Gastrocnemius medialis (tissue), 4 donors: Measurements from ENCODE around the gene ADAR.

Source experiments
- CTCF ChIP-seq, 5 experiments: fragments of 450-650 bp in 3 of 5; fragments of 200-600 bp in 2 of 5; sonication (generic) in 2 of 5; IDR thresholded peaks in 4 of 5; conservative IDR thresholded peaks in 1 of 5; 1 replicate in 4 of 5; 2 replicates in 1 of 5; pipeline ENCODE4 v1.5.1; 2016 to 2019; ENCODE audit warnings: antibody characterized with exemption in 5 of 5, mild to moderate bottlenecking in 3 of 5, moderate library complexity in 3 of 5
- POLR2A ChIP-seq, 2 donors: fragments of 450-650 bp; IDR thresholded peaks; one replicate each; pipeline ENCODE4 v1.6.1; 2017; ENCODE audit warnings: antibody characterized with exemption in 2 of 2, mild to moderate bottlenecking in 2 of 2, moderate library complexity in 2 of 2

GRCh38 chr1:154556422-154556821, 51.6 kb downstream of the ADAR start:
- no peak for TF ChIP-seq CTCF (IDR thresholded peaks at IDR 0.05 in 4 of 5, conservative IDR thresholded peaks at IDR 0.05 in 1 of 5)
- no peak for TF ChIP-seq POLR2A (IDR thresholded peaks at IDR 0.05)
